K562 (cell line): ENCODE results near the gene FADS6. TPM values are rescaled to one million over a fixed set of nuclear protein-coding genes. Genes with fewer than 3 reads are reported as not detected.

ENCODE experiments used
- BHLHE40 ChIP-seq: IDR thresholded peaks from 2 replicates; pipeline ENCODE4 v1.6.1; 2011; ENCODE audit warnings: low read length, improper control_type of control experiment
- BRF2 ChIP-seq: IDR thresholded peaks from 3 replicates; pipeline ENCODE4 v1.6.1; 2011; ENCODE audit warnings: borderline replicate concordance, mild to moderate bottlenecking; ENCODE audit not compliant: insufficient read length, insufficient read depth
- CREB1 ChIP-seq, 2 experiments: sonication (generic) in 1 of 2; formaldehyde crosslinking in 1 of 2; IDR thresholded peaks; 2 replicates each; pipeline versions ENCODE4 v1.6.1 to v1.8.0; 2012 to 2022; ENCODE audit warnings: inconsistent platforms in 1 of 2, mild to moderate bottlenecking in 1 of 2, missing genetic modification reagents in 1 of 2, moderate library complexity in 1 of 2
- CREM ChIP-seq: IDR thresholded peaks from 2 replicates; pipeline ENCODE4 v1.6.1; 2014; ENCODE audit warnings: antibody characterized with exemption, low read depth
- CTBP1 ChIP-seq: fragments of 450-650 bp; IDR thresholded peaks from 2 replicates; pipeline ENCODE4 v1.6.1; 2016; ENCODE audit warnings: borderline replicate concordance
- ELF2 ChIP-seq: fragments of 250-450 bp; sonication (Bioruptor Pico); IDR thresholded peaks from 2 replicates; pipeline ENCODE4 v1.5.0; 2021; ENCODE audit warnings: mild to moderate bottlenecking
- FOXK1 ChIP-seq: sonication (generic); formaldehyde crosslinking; IDR thresholded peaks from 2 replicates; pipeline ENCODE4 v1.8.0; 2022; ENCODE audit warnings: missing genetic modification reagents, mild to moderate bottlenecking, borderline replicate concordance
- FOXP1 ChIP-seq: sonication (generic); formaldehyde crosslinking; IDR thresholded peaks from 2 replicates; pipeline ENCODE4 v1.8.0; 2022; ENCODE audit warnings: mild to moderate bottlenecking, missing genetic modification reagents
- HIVEP1 ChIP-seq: fragments of 250-450 bp; sonication (Bioruptor Pico); IDR thresholded peaks from 2 replicates; pipeline ENCODE4 v1.4.0; 2020; ENCODE audit warnings: mild to moderate bottlenecking
- IFI16 ChIP-seq: fragments of 250-450 bp; sonication (Bioruptor Pico); IDR thresholded peaks from 2 replicates; pipeline ENCODE4 v2.1.2; 2022; ENCODE audit warnings: mild to moderate bottlenecking, inconsistent platforms
- KAT2B ChIP-seq: IDR thresholded peaks from one replicate; pipeline ENCODE4 v1.6.1; 2012; ENCODE audit warnings: low read depth, mild to moderate bottlenecking, control low read depth, inconsistent platforms, low read length, moderate library complexity
- MCM5 ChIP-seq: fragments of 450-650 bp; IDR thresholded peaks from 2 replicates; pipeline ENCODE4 v1.6.1; 2016; ENCODE audit warnings: low read depth
- NCOA6 ChIP-seq: fragments of 450-650 bp; IDR thresholded peaks from 2 replicates; pipeline ENCODE4 v1.6.1; 2017; ENCODE audit warnings: mild to moderate bottlenecking
- NR0B1 ChIP-seq: fragments of 450-650 bp; IDR thresholded peaks from one replicate; pipeline ENCODE4 v1.6.1; 2018; ENCODE audit warnings: mild to moderate bottlenecking, moderate library complexity; ENCODE audit not compliant: partially characterized antibody
- NR1H2 ChIP-seq: sonication (generic); formaldehyde crosslinking; IDR thresholded peaks from 2 replicates; pipeline ENCODE4 v1.4.0; 2020; ENCODE audit warnings: mild to moderate bottlenecking, missing genetic modification reagents
- NR2C2 ChIP-seq, 2 experiments: fragments of 200-800 bp in 1 of 2; sonication (Bioruptor generic) in 1 of 2; sonication (generic) in 1 of 2; formaldehyde crosslinking in 1 of 2; IDR thresholded peaks; 2 replicates each; pipeline versions ENCODE4 v1.6.1 to v1.8.0; 2016 to 2022; ENCODE audit warnings: mild to moderate bottlenecking in 1 of 2, missing compliant biosample characterization in 1 of 2, missing genetic modification characterization in 1 of 2, missing genetic modification reagents in 1 of 2
- SNAPC5 ChIP-seq: fragments of 250-450 bp; sonication (Bioruptor Pico); IDR thresholded peaks from 2 replicates; pipeline ENCODE4 v1.8.0; 2021; ENCODE audit warnings: moderate library complexity, mild to moderate bottlenecking, inconsistent platforms
- SRSF3 ChIP-seq: fragments of 200-400 bp; formaldehyde crosslinking; IDR thresholded peaks from 2 replicates; pipeline ENCODE4 v1.6.1; 2016; ENCODE audit warnings: mild to moderate bottlenecking, low read length, moderate library complexity; ENCODE audit not compliant: insufficient read depth
- SRSF7 ChIP-seq: fragments of 200-400 bp; formaldehyde crosslinking; optimal IDR thresholded peaks from 2 replicates; pipeline ENCODE3; 2017; ENCODE audit warnings: mild to moderate bottlenecking, low read depth, low read length
- SRSF9 ChIP-seq: fragments of 200-400 bp; formaldehyde crosslinking; IDR thresholded peaks from 2 replicates; pipeline ENCODE4 v1.6.1; 2017; ENCODE audit warnings: low read depth, low read length, borderline replicate concordance
- TCF15 ChIP-seq: fragments of 250-450 bp; sonication (Bioruptor Pico); IDR thresholded peaks from 2 replicates; pipeline ENCODE4 v1.8.0; 2022; ENCODE audit warnings: moderate library complexity, mild to moderate bottlenecking, inconsistent platforms
- ZBTB1 ChIP-seq: sonication (generic); formaldehyde crosslinking; IDR thresholded peaks from 2 replicates; pipeline ENCODE4 v1.8.1; 2023; ENCODE audit warnings: missing genetic modification reagents, low read depth, mild to moderate bottlenecking, borderline replicate concordance
- ZNF347 ChIP-seq: fragments of 450-650 bp; formaldehyde crosslinking; IDR thresholded peaks from 2 replicates; pipeline ENCODE4 v1.4.0; 2020; ENCODE audit warnings: low read depth, mild to moderate bottlenecking, moderate library complexity
- ZNF398 ChIP-seq: fragments of 250-450 bp; sonication (Bioruptor Pico); IDR thresholded peaks from 2 replicates; pipeline ENCODE4 v1.8.0; 2021; ENCODE audit warnings: moderate library complexity, mild to moderate bottlenecking, inconsistent platforms
- polyA plus RNA-seq, 8 experiments: library from polyadenylated mRNA; depleted of rRNA in 4 of 8; stranded (reverse) in 5 of 8; unstranded in 3 of 8; fragments of >200 nt; fragmentation: Nextera tagmentation in 2 of 8; fragmentation: Illumina TruSeq in 1 of 8; extraction: Ambion mirVana in 2 of 8; extraction: Trizol in 1 of 8; gene quantifications; 2 replicates each; pipeline versions ENCODE4 v1.2.1 to v1.2.3, GENCODE V29; 2011 to 2014; ENCODE audit warnings: inconsistent platforms in 1 of 8, missing spikeins in 1 of 8
- total RNA-seq, 7 experiments: library from RNA; depleted of rRNA in 6 of 7; stranded (reverse); fragments of >200 nt in 6 of 7; fragmentation: Illumina TruSeq in 2 of 7; extraction: Trizol in 2 of 7; gene quantifications; 2 replicates each; pipeline versions ENCODE4 v1.2.1 to v1.2.3, GENCODE V29; 2011 to 2021; ENCODE audit warnings: low replicate concordance in 1 of 7

FADS6 gene
- total and polyA plus RNA-seq, 9 of the 15 experiments (the other 6 are each of a cell fraction or from before 2014, with no cell fraction given): 0.18 to 0.22 TPM; not detected in 7

GRCh38 chr17:74875977-74876593 is 17.3 kb downstream of the FADS6 start (continued):
- TF ChIP-seq NCOA6: no peak
- peak; percentile 24; the same call in 1 of the 2 replicates for TF ChIP-seq HIVEP1
- TF ChIP-seq SRSF9: no peak
- 0 out of 2 replicates have a peak, but pooled peaks have one; percentile 27 for TF ChIP-seq FOXP1 (CRISPR knock-in tag)
- TF ChIP-seq BRF2: no peak
- 0 out of 2 replicates have a peak, but pooled peaks have one; percentile 35 for TF ChIP-seq ELF2
- TF ChIP-seq SRSF3: no peak
- TF ChIP-seq CREM: peak; percentile 26; the same call in 1 of the 2 replicates
- TF ChIP-seq NR2C2 (CRISPR knock-in tag; IDR thresholded peaks at IDR 0.05): no peak
- TF ChIP-seq NR2C2 (tag; IDR thresholded peaks at IDR 0.05): peak; percentile 85
- no peak for TF ChIP-seq BHLHE40
- no peak for TF ChIP-seq SNAPC5
- peak; percentile 39; the same call in 1 of the 2 replicates for TF ChIP-seq TCF15 (CRISPR knock-in tag)
- TF ChIP-seq MCM5: no peak
- TF ChIP-seq NR0B1: no peak
- TF ChIP-seq NR1H2 (CRISPR knock-in tag): no peak; the same call in 1 of the 2 replicates
- TF ChIP-seq SRSF7: no peak
- no peak for TF ChIP-seq ZNF398 (CRISPR knock-in tag)
- no peak for TF ChIP-seq FOXK1 (CRISPR knock-in tag)
- no peak for TF ChIP-seq CREB1 (IDR thresholded peaks at IDR 0.05)
- TF ChIP-seq CREB1 (CRISPR knock-in tag; IDR thresholded peaks at IDR 0.05): no peak
- TF ChIP-seq ZNF347 (CRISPR knock-in tag): no peak
- no peak for TF ChIP-seq IFI16 (CRISPR knock-in tag)
- no peak for TF ChIP-seq KAT2B
- TF ChIP-seq CTBP1: no peak; the same call in 1 of the 2 replicates
- TF ChIP-seq ZBTB1 (CRISPR knock-in tag): no peak
